NCI-H2196 treated with DMSO at 0.1 percent for 48 hours (cell line): Measurements from ENCODE around the gene REELD1.

Experiments
- DNase-seq: peaks from one replicate; lab custom pipeline; 2025; ENCODE audit not compliant: unreplicated experiment; lab: John Stamatoyannopoulos, UW

Gene REELD1

DNA sequence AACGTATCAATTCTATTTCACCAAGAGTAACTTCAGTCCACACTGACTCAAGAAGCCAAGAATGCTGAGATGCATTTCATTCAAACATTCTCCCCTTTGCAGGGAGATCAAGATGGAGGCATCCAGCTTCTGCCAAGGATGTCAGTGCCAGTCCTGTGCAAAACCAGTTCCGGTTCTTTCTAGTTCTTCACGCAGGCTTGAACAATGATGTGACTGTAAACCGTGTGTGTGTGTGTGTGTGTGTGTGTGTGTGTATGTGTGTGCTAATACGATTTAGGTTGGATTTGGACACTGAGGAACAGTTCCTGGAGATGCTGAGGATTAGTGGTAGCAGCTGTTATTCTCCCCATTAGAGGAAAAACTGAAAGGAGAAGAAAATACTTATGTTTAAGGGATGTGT, at the start of gene REELD1:
Gene REELD1 (plus strand): TSS at position 301 of the 400 bp plus-strand sequence. CDS start 2,415 bp downstream, outside the sequence.
- DNase-seq, result no peak

DNA sequence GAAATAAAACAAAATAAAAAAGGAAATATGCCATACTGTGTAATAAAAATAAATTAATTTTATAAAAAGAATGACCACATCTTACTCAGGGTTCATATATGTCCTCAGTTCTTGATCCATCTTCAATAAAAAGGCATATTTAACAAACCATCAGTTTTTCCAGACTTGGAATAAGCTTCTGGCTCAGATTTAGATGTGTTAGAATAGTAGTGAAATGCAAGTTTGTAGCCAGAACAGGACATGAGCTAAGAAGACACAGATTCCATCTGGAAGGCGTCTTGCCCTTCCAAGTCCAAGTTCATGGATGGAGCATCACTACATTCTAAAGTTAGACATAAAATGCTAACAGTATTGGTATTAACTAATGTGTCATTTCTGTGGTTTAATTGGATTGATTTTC, 49.1 kb upstream of the REELD1 start:
- DNase-seq, result no peak

DNA sequence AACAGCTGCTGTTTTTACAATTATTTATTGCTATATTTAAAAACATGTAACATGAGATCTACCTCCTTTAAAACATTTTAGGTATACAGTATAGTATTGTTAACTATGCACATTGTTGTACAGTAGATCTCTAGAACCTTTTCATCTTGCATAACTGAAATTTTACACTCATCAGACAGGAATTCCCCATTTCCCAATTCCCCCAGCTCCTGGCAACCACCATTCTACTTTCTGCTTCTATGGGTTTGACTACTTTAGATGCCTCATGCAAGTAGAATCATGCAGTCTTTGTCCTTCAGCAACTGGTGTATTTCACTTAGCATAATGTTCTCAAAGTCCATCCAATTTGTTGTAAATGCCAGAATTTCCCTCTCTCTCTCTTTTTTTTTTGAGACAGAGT, 48.5 kb upstream of the REELD1 start:
- DNase-seq, result no peak

DNA sequence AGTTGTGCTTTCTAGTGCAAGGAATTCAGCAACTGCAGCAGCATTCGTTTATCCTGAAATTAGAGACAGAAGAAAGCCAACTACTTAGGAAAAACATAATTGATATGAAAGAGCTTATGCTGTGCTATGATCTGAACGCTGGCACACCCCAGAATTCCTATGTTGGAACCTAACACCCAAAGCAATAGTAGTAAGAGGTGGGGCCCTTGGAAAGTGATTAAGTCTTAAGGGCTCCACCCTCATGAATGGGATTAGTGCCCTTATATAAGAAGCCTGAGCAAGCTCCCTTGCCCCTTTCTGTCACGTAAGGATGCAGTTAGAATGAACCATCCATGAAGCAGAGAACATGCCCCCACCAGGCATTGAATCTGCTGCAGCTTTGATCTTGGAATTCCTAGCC, 44.2 kb upstream of the REELD1 start:
- DNase-seq, result no peak

DNA sequence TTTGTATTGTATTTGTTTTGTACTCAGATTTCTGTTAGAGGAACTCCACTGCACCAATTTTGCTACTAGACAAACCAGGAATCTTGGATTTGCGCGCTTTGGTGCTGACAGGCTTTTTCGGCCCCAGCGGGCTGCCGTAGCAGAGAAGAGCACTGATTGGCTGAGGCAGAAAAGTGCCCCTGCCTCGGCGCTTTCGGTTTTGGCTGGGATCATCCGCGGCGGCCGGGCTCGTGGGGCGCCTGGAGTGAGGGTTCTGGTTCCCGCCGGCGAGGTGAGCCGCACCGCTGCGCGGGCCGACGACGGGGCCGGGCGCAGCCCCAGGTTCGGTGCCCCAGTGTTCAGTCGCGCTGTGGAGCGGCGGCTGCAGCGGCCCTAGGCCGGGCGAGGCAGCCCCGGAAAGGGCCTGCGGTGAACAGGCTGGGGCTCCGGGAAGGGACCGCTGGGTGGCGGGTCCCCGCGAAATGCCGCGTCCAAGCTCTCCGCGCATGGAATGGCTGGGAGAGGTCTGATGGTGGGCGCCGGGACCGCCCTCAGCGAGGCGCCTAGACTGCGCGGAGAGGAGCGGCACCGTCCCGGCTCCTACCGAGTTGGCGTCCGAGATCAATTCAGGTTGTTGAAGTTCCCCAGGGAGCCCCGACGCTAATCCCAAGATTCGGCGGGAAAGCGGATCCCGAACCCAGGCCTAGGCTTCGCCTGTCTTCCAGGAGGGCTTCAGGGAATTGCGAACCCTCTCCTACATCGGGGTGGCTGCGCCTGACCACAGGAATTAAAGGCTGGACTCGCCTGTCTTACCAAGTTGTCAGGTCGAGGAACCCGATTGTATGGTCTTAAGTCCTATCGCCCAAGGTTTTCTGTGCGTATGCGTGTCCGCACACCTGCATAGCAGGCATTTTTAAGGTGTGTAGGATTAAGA, 38.5 kb upstream of the REELD1 start, which contains the start of gene LSM6:
Gene LSM6 (plus strand): TSS at position 178 of the 913 bp plus-strand sequence. CDS start 7,204 bp downstream, outside the sequence.
- DNase-seq, result peak; percentile 34

DNA sequence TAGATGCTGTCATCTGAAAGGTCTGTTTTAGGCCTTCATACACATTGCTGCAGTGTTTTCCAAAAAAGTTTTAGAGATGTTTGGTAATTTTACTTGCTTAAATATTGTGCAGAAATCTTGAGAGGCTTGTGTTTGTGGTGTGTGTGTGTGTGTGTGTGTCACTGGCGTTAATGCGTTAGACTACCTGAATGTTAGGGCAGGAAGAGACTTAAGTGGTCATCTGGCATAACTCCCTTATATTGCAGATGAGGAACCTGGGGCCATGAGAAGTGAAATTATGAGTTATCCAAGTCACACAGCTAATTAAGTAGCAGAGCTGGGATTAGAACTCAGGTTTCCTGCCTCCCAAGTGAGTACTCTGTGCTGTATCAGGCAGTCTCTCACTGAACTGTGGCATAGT, 37.4 kb upstream of the REELD1 start:
- no peak for DNase-seq

DNA sequence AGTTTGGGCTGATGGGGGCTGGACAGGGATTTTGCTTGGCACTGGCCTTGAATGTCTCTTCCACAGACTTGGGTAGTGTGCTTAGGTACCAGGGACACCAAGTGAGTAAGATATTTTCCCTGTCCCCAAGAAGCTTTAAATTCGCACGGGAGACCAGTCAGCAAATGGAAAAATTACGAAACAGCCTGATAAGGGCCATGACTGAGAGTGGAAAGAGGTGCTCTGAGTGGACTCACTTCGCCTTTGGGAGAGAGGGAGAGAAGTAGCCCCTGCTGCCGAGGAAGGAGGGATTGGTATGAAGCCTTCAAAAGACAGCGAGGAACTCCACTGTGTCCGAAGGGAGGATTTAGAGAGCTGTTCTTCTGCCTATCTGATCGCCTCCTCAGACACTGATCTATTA, 36.2 kb upstream of the REELD1 start:
- no peak for DNase-seq

DNA sequence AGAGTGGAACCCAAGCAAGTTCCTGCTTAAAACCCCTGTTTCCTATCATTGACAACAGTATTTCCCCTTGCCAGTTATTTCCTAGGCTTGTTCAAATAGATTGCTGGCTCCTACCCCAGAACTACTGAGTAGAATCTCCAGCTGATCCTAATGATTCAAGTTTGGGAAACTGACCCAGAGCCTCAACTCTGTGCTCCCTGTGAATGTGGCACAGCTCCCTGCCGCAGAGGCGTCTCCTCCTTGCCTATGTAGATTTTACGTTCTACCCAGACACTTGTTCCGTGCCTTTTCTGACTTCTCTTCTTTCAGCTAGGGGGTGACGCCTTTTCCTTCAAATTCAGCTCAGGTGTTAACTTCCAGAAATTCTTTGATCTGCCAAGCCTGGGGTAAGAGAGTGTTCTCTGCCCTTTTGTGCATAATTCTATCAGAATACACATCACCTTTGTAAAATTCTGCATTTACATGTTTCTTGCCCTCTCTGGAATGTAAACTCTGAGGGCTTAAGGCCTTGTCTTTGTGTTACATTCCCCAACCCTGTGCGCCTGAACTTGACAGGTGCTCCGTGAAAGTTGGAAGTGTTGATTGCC, 34.5 kb upstream of the REELD1 start:
- no peak for DNase-seq

DNA sequence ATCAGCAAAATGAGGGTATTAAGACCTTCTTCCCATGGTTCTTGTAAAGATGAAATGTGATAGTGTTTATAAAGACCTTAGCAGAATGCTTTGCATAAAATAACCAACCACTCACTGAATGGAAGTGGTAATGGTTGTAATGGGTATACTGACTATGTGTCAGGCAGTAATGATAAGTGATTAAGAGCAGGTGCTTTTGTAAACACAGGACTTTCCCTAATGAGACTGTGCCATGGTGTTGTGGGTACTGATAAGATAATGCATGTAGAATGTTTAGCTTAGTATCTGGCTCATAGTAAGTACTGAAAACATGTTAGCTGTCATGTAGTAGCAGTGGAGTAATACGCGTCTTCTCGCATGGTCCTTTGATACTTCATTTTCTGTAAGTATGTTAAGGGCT, 31.9 kb upstream of the REELD1 start:
- no peak for DNase-seq

DNA sequence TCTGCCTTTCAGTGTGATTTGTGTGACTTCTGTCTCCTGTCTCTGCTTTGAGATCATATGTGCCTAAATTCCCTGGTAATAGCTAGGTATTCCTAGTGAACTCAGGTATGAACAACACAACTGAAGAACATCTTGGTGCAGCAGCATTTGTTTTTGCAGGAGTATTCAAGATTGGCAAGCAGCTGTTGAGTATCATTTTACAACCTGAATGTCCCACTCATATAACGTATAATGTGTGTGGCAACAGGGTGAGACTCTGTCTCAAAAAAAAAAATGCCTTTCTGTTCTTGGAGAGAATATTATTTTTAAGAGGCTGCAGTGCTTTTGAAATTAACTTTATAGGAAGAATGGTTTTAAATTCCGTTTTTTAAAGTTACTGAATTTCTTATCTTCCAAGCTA, 31.1 kb upstream of the REELD1 start:
- no peak for DNase-seq

DNA sequence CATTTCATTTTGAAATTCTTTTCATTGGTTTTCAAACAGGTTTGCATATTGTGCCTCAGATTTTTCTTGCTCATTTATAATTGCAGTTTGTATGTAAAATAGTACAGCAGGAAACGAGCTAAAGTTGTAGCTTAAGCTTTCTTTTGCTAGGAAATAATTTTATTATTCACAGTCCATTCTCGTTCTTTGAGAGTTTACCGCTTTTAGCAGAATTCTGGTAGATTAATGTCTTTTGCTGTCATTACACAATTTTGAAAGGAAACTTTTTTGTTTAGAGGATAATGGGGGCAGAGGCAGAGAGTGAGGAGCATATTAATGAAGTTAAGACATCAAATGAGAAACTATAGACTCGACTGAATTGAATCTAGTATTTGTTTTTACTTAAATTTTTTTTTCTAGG, 28.3 kb upstream of the REELD1 start:
- no peak for DNase-seq

DNA sequence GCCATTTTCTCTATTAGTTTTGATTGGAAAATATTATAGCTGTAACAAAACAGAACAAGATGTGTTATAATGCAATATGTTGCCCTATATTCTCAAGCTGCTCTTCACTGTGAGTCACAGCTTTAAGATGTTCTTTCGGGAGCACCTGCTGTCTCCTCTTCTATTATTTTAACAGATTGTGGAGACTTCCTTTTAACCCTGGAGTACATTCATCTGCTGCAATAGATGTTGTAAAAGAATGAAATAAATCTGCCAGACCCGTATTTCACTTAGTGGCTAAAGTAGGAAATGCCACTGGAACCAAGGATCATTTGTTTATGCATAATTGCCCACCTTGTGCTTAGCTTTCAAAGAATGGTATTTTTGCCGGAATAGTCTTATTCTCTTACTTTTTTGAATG, 27.7 kb upstream of the REELD1 start:
- DNase-seq, result no peak

DNA sequence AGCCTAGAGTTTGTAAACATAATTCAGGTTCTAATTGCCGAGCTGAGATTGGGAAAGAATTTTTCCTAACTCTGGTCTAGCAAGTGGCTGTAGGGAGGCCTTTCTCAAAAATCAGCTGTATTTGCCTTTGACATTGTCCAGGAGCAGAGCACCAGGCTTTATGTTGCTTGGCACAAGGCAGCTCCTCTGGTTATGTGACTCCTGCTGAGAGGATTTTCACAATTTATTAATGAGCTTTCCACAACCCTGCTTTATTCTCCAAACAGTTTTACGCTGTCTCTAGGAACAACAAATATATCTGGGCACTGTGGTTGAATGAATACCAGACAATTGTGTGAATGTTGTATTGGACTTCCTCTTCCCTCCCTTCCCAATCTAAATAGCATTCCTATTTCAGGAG, 23.9 kb upstream of the REELD1 start:
- no peak for DNase-seq

DNA sequence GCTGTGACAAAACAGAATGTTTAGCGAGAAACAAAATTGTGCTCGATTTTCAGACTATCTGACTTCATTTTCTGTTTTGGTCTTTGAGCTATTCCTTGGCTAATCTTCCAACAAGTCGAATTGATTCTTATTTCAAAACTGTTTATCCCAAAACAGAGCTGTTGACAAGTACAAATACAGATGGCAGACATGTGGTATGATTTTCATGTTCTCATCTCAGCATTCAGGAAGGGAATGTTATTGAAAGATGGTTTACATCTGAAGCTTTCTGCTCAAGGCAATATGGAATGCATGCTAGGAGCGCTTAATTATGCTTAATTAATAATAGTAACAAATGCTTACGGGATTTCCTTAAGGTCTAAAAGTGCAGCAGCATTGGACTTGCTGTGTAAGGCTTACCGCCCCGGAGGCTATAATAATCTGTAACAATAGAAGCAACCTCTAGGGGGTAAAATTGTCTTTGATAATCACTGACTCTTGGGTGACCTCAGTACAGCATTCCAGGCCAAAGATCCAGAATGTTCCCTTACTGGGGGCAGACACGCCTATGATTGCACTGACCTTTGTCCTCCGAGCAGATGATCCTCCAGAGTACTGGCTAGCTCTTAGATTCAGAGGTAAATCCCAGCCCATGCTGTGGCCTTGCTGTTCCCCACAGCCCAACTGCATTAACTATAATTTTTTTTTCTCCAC, 22.4 kb upstream of the REELD1 start:
- no peak for DNase-seq

DNA sequence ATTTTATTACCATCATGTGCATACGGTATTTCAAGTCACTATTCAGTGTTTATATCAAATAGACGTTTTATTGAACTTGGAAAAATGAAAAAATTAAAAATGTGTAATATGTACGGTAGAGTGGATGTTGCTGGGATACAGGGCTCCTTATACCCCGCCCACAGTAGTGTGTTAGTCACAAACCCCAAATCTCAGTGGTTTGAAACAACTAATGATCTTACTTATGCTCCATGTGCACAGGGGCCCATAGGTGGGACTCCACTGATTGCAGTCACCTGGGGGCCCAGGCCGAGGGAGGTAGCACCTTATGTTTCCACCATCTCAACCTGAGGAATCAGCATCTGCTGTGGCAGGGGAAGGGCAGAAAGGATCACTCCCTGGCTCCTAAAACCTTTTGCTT, 20.7 kb upstream of the REELD1 start:
- no peak for DNase-seq

DNA sequence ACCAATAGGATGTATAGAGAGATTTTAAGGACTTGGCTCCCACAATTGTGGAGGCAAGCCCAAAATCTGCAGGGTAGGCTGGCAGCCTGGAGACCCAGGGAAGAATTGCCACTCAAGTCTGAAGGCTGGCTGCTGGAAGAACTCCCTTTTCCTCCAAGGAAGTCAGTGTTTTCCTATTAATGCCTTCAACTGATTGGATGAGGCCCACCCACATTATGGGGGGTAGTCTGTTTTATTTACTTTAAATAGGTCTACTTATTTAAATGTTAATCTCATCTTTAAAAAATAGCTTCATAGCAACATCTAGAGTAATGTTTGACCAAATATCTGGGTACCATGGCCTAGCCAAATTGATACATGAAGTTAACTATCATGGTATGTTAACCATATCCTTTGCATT, 20.1 kb upstream of the REELD1 start:
- no peak for DNase-seq

DNA sequence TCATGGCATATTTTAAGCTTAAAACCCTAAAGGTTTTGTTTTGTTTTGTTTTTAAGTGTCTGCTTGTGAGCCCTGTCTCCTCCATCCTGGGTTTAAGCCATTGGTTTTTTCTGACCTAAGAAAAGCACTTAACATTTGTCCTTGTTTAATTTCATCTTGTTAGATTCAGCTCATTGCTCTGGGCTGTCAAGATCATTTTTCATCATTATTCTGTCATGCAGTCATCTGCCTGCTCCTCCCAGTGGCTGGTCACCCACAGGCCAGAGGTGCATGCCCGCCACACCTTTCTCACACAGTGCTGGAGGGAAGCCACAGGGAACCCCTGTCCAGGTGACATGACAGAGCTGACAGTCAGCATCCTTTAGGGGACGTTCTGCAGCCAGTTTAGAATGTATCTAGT, 11.7 kb upstream of the REELD1 start:
- no peak for DNase-seq

DNA sequence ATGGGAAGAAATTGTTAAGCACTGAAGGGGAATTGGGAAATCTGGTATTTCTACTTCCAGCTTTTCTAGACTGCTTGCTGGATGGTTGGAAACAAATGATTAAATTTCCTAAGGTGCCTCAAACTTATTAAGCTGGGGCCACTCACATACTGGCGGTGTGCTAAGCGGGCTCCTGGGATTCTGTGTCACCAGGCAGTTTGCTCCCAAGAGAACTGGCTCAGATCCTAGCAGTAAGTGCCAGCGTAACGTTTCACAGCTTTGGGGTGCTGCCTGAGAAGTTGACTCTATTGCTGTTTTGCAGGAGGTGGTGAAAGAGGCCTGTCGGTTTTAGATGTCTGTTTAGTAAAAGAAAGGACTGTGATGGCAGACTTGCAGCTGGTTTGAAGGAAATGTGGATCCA, 6.9 kb upstream of the REELD1 start:
- DNase-seq, result no peak

DNA sequence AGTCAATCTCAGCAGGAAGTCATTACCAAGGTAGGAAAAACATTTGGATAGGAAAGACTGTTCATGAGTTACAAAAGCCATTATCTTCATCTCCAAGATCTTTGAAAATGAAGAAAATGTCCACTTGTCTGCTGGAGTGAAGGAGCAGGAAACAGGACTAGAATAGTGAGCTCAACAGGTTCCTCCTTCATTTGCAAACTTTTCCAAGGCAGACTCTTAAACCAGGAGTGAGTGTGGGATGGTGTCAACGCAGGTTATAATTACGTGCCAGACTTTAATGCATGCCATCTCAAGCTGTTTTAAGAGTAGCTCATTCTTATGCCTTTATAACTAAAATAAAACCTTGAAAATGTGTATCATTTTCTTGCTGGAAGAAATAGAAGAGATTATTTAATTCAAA, 3.4 kb upstream of the REELD1 start:
- DNase-seq, result no peak

DNA sequence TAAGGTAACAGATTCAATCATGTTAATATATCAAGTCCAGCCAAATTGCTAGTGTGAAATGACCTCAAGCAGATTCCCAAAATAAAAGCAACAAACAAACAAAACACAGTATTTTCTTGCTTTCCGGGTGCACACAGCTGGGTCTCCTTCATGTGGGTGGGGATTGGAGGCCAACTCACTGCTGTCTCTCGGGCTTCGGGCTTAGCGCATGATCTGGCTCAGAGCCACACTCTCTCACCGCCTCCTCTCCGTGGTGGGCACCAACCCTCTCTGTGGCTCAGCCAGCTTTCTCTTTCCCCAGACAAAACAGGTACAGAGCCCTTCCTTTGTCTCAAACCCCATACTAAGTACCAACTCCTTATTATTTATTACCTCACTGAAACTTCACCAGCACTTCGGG, 2.9 kb upstream of the REELD1 start:
- DNase-seq, result no peak

DNA sequence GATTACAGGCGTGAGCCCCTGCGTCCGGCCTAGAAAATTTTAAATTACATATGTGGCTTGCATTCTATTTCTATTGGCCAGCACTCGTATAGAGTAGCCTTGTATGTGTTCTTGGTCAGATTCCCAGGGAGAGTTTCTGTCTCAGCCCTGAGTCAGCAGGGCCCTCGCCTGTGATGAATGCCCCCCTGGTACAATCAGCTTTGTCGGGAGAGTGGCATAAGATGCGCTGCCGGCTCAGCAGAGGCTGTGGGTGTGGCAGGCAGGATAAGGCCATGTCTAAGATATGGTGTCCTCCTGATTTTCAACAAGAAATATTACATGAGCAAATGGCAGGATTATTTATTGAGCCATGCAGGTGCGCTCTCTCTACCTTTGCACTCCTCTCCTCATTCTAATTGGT, 1.6 kb upstream of the REELD1 start:
- DNase-seq, result no peak

DNA sequence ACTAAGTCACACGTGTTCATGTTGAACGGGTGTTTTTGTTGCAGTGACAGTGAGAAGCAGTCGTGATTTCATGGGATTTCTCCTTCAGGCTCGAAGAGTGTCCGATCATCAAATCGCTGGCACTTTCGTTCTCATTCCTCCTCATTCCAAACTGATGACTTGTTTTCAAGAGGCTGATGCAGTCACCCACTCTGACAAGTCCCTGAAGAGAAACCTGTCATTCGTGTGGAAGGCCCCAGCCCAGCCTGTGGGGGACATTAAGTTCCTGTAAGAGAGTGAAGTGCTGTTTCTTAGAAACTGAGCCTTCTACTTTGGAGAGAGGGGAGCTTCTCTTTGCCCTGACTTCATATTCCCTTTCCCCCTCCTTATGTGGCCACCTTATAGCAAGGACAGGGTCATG, 8.0 kb downstream of the REELD1 start:
- DNase-seq, result no peak
